HG03196 (cell line): ENCODE data around the gene ROM1.
A peak's percentile ranks its signal among the peaks of the same experiment; 100 is the strongest.
"Not testable (repeated sequence)": the region's sequence is repeated elsewhere in the genome, so short reads cannot be mapped to it uniquely, and the experiment has no call there.

Source experiments
- ATAC-seq: cut with Tn5 transposase; IDR thresholded peaks from one replicate; pipeline ENCODE4 v1.9.1; 2021; ENCODE audit not compliant: unreplicated experiment

The ROM1 gene

GRCh38 chr11:62648185-62648966 lies 35.3 kb downstream of the ROM1 start:
- no peak for ATAC-seq

- ATAC-seq, result no peak
Observed at GRCh38 chr11:62648967-62649364, 35.9 kb downstream of the ROM1 start.

GRCh38 chr11:62649486-62649885 lies 36.4 kb downstream of the ROM1 start:
- ATAC-seq, result no peak

- not testable (repeated sequence) for ATAC-seq
Observed at GRCh38 chr11:62650283-62650682, 37.2 kb downstream of the ROM1 start.

- peak; percentile 18 for ATAC-seq
Observed at GRCh38 chr11:62652161-62653006, 39.3 kb downstream of the ROM1 start.

- ATAC-seq, result no peak
Observed at GRCh38 chr11:62654297-62654696, 41.2 kb downstream of the ROM1 start.

GRCh38 chr11:62656796-62657429 lies 43.9 kb downstream of the ROM1 start:
- ATAC-seq, result no peak

GRCh38 chr11:62664405-62665074 lies 51.5 kb downstream of the ROM1 start:
- peak; percentile 25 for ATAC-seq
